HG02571 (cell line): ENCODE results near the gene NPAT.

Experiments used
- ATAC-seq: cut with Tn5 transposase; IDR thresholded peaks from one replicate; pipeline ENCODE4 v1.9.1; 2021; ENCODE audit warnings: mild to moderate bottlenecking, moderate library complexity; ENCODE audit not compliant: unreplicated experiment

The NPAT gene

DNA sequence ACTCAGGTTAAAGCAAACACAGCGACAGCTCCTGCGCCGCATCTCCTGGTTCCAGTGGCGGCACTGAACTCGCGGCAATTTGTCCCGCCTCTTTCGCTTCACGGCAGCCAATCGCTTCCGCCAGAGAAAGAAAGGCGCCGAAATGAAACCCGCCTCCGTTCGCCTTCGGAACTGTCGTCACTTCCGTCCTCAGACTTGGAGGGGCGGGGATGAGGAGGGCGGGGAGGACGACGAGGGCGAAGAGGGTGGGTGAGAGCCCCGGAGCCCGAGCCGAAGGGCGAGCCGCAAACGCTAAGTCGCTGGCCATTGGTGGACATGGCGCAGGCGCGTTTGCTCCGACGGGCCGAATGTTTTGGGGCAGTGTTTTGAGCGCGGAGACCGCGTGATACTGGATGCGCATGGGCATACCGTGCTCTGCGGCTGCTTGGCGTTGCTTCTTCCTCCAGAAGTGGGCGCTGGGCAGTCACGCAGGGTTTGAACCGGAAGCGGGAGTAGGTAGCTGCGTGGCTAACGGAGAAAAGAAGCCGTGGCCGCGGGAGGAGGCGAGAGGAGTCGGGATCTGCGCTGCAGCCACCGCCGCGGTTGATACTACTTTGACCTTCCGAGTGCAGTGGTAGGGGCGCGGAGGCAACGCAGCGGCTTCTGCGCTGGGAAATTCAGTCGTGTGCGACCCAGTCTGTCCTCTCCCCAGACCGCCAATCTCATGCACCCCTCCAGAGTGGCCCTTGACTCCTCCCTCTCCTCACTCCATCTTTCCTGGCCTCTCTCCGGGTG lies at the start of gene NPAT, which contains the start of gene ATM:
NPAT (minus strand) TSS at position 65 of the 774 bp plus-strand sequence. CDS start 102 bp downstream, outside the sequence.
ATM (plus strand) TSS at position 494 of the 774 bp plus-strand sequence. CDS start 4,558 bp downstream, outside the sequence.
- ATAC-seq, result peak; percentile 75

- ATAC-seq, result no peak
These were observed 47.1 kb upstream of the NPAT start for GRCh38 chr11:108269583-108269982.

- no peak for ATAC-seq
These were observed 30.7 kb upstream of the NPAT start for GRCh38 chr11:108253176-108253575.

DNA sequence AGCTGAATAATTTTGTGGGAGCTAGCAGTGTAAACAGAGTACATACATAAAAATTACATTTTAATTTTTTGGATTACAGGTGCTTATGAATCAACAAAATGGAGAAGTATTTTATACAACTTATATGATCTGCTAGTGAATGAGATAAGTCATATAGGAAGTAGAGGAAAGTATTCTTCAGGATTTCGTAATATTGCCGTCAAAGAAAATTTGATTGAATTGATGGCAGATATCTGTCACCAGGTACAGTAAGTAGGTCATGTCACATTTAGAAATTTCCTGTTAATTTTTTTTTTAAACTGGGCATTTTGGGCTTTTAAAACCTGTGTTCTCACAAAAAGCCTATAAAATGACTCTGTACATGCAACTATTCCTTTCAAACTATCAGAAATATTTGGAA lies 24.4 kb upstream of the NPAT start:
- no peak for ATAC-seq

GRCh38 chr11:108246308-108246707 lies 23.9 kb upstream of the NPAT start:
- ATAC-seq, result no peak

DNA sequence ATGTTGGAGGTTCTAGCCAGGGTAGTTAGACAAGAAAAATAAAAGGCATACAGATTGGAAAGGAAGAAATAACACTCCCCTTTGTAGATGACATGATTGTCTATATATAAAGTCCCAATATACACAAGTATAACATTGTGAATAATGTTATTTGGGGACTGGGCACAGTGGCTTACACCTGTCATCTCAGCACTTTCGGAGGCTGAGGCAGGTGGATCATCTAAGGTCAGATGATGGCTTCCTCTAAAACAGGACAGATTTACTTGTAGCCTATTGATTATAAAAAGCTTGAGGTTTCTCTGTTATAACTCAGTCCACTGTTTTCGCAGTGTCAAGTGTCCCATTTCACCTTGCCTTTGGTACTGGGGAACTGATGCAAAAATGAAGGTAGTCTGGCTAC lies 20.0 kb upstream of the NPAT start:
- ATAC-seq, result no peak

DNA sequence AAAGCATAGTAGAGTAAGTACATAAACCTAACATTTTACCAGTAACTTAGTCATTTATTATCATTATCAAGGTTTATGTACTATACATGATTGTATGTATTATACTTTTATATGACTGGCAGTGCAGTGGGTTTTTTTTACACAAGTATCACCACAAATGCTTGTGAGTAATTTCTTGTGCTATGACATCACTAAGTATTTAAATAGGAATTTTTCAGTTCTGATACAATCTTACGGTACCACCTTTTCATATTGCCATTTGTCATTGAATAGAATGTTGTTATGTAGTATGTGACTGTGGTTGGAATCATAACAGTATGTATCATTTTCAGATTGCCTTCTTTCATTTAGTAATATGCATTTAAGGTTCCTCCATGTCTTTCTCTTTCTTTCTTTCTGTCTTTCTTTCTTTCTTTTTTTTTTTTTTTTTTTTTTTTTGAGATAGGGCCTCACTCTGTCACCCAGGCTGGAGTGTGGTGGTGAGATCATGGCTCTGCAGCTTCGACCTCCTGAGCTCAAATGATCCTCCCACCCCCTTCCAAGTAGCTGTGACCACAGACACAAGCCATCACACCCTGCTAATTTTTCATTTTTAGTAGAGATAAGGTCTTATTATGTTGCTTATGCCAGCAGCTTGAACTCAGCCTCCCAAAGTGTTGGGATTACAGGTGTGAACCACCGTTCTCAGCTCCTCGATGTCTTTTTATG lies 19.0 kb upstream of the NPAT start:
- ATAC-seq, result no peak

GRCh38 chr11:108239076-108239475 lies 16.6 kb upstream of the NPAT start:
- no peak for ATAC-seq

DNA sequence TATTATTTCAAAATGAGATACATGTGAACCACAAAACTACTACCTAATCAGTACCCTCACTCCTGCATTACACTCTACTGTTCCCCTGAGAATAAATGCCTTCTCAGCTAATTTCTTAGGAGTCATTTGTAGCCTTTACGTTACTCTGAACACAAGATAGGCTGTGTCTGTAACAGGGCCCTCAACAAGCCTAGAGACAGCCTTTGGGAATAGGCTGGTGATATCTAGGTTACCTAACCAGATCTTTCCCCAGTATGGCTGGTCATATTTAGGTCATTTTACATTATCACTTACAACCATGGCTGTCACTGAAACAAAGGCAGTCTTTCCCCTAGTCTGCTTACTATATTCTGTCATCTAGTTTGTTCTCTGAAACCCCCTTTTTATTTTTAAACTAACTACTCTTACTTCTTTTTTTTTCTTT lies 14.6 kb upstream of the NPAT start:
- no peak for ATAC-seq

- ATAC-seq, result no peak
These were observed 13.2 kb upstream of the NPAT start for GRCh38 chr11:108235633-108236032.

GRCh38 chr11:108235192-108235591 lies 12.8 kb upstream of the NPAT start:
- no peak for ATAC-seq

- no peak for ATAC-seq
These were observed 11.0 kb upstream of the NPAT start for GRCh38 chr11:108233277-108233945.

GRCh38 chr11:108228251-108228650 lies 5.8 kb upstream of the NPAT start:
- ATAC-seq, result no peak

GRCh38 chr11:108226036-108226435 lies 3.6 kb upstream of the NPAT start:
- ATAC-seq, result no peak

GRCh38 chr11:108224911-108225786 lies 2.7 kb upstream of the NPAT start:
- no peak for ATAC-seq

DNA sequence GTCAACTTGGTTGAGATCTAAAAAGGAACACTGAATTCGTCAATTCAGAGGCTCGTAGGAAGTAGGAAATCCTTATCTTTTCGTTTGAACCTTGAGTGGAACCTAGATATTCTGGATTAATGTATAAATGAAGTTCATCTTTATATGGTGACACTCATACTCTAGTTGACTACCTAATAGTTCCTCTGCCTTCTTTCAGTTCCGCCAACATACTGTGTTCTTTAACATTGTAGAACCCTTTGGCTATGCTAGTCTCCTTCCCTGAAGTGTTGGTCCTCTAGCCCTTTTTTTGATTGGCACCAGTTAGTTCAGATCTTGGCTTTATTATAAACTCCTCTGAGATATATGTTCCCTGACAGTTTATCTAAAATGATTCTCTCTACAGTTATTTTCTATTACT lies 1.9 kb upstream of the NPAT start:
- ATAC-seq, result no peak

- peak; percentile 17 for ATAC-seq
These were observed 1.1 kb upstream of the NPAT start for GRCh38 chr11:108223348-108224149.

DNA sequence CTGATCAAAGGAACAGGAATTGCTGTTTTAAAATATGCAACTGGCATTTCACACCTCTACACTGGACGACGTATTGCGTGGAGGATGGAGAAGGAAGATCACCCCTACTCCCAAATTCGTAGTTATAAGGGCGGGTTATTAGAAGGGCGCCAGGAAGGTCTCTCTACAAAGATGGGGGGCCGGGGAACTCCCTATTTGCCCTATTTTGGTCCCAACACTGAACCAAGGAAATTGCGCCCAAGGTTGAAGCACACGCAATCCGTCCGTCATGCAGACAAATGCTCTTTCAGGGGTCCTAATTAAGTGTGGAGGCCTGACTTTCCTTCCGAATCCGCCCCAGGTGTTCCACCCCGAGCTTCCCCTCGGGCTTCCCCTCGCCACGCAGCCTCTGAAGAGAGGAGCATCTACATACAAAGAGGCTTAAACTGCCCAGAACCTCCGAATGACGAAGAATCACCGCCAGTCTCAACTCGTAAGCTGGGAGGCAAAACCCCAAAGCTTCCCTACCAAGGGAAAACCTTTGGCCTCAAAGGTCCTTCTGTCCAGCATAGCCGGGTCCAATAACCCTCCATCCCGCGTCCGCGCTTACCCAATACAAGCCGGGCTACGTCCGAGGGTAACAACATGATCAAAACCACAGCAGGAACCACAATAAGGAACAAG lies 396 bp downstream of the NPAT start:
- ATAC-seq, result peak; percentile 2

DNA sequence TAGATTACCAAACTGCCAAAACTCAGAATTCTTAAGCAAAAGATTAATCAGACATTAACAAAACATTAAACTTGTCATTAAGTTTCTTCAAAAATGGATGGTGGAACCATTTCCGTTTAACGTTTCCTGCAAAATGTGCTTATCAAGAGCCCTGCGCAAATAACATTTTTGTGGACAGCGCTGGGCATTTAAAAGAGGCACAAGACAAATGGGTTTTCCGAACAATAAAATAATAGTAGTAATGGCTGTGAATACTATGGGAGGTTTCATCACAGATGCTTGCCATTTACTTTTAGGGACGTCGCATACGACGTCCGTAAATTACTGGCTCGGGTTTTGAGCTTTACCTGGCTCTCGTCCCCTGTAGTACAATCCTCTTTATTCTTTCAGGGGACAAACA lies 1.1 kb downstream of the NPAT start:
- ATAC-seq, result no peak
